DOHH2 (cell line): ENCODE results near the gene AKR1B15.

Experiments used
- H3F3A ChIP-seq: fragments of 200-600 bp; sonication (generic), shearing (Covaris generic); 2 replicates; pipeline ENCODE4 v1.6.0; 2016; ENCODE audit warnings: antibody characterized with exemption, mild to moderate bottlenecking; ENCODE audit not compliant: control insufficient read depth, insufficient read depth
- H3K27ac ChIP-seq: fragments of 200-600 bp; sonication (generic); 2 replicates; pipeline ENCODE4 v1.5.1; 2014; ENCODE audit warnings: low read depth, mild to moderate bottlenecking, low read length, moderate library complexity
- H3K27me3 ChIP-seq: fragments of 200-600 bp; sonication (generic); 2 replicates; pipeline ENCODE4 v1.6.1; 2014; ENCODE audit warnings: mild to moderate bottlenecking, low read length, mixed read lengths; ENCODE audit not compliant: control insufficient read depth
- H3K36me3 ChIP-seq: fragments of 200-600 bp; sonication (generic); 2 replicates; pipeline ENCODE4 v1.6.1; 2014; ENCODE audit warnings: mild to moderate bottlenecking, low read length, moderate library complexity, mixed read lengths; ENCODE audit not compliant: control insufficient read depth
- H3K4me1 ChIP-seq: fragments of 200-600 bp; sonication (generic); 2 replicates; pipeline ENCODE4 v1.6.1; 2014; ENCODE audit warnings: mild to moderate bottlenecking, low read length, mixed read lengths; ENCODE audit not compliant: control insufficient read depth
- H3K4me2 ChIP-seq: fragments of 200-600 bp; sonication (generic); 2 replicates; pipeline ENCODE4 v1.6.0; 2014; ENCODE audit warnings: mild to moderate bottlenecking, low read length, moderate library complexity
- H3K4me3 ChIP-seq: fragments of 200-600 bp; sonication (generic); 2 replicates; pipeline ENCODE4 v1.5.1; 2014; ENCODE audit warnings: mild to moderate bottlenecking, low read length, mixed read lengths
- H3K79me2 ChIP-seq: fragments of 200-600 bp; sonication (generic); 2 replicates; pipeline ENCODE4 v1.6.1; 2014; ENCODE audit warnings: mild to moderate bottlenecking, low read length, mixed read lengths; ENCODE audit not compliant: control insufficient read depth
- H3K9me2 ChIP-seq: fragments of 200-600 bp; sonication (generic); replicated peaks from 2 replicates; pipeline ENCODE4 v1.6.1; 2014; ENCODE audit warnings: mild to moderate bottlenecking, low read length, mixed read lengths; ENCODE audit not compliant: control insufficient read depth
- H3K9me3 ChIP-seq: fragments of 200-600 bp; sonication (generic); 2 replicates; pipeline ENCODE4 v1.6.1; 2014; ENCODE audit warnings: antibody characterized with exemption, low read length, mixed read lengths; ENCODE audit not compliant: control insufficient read depth, insufficient read depth
- H4K20me1 ChIP-seq: fragments of 200-600 bp; sonication (generic); 2 replicates; pipeline ENCODE4 v1.6.0; 2014; ENCODE audit warnings: low read depth, mild to moderate bottlenecking, antibody characterized with exemption, low read length, moderate library complexity; ENCODE audit not compliant: control insufficient read depth, insufficient read depth
- EZH2phosphoT487 ChIP-seq: fragments of 200-600 bp; sonication (generic); IDR thresholded peaks from 2 replicates; pipeline ENCODE4 v1.6.1; 2017; ENCODE audit warnings: borderline replicate concordance, mild to moderate bottlenecking, antibody characterized with exemption, low read length, moderate library complexity, mixed read lengths
- TF ChIP-seq, protein P1 (sequence below): fragments of 200-600 bp; sonication (generic); IDR thresholded peaks from one replicate; pipeline ENCODE4 v1.5.1; 2014; ENCODE audit warnings: antibody characterized with exemption, mild to moderate bottlenecking, low read depth, low read length; ENCODE audit not compliant: poor library complexity, severe bottlenecking

Gene AKR1B15

DNA sequence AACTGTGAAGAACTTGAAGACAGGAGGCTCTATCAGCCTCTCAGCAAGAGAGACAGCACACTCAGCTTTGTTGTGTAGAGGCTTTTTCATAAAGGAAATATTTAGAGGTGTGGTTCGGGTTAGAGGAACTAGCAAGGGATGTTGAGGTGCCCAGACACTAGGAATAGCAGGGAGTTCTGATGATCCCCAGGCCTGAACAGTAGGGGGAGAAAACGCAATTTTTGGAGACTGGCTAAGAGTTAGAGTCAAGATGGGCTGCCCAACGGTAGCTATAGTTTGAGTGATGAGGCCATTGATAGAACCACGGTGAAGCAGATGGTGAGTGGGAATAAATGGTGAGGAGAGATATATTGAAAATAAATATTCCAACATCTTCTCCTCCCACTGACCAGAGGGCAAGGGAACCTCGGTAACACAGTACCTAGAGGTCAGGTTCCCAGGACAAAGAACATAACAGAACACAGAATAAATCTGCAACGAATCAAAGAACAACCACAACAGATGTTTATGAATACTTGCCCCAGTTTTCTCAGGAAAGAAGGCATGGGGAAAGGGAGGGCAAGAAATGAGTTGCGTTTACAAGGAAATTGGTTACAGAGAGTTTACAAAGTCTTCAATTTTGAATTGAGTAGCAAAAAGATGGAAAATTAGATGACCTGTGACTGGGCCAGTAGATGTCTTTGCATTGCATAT is 73.5 kb downstream of the AKR1B15 start:
- no peaks in the 10 kb centered on the region for H3K4me1 ChIP-seq
- H3F3A ChIP-seq: no peaks in the 10 kb centered on the region
- H4K20me1 ChIP-seq: no peaks in the 10 kb centered on the region
- no peak overlapping the region for H3K27ac ChIP-seq
- no peak overlapping the region for H3K4me3 ChIP-seq
- no peaks in the 10 kb centered on the region for H3K9me3 ChIP-seq
- no peaks in the 10 kb centered on the region for H3K79me2 ChIP-seq
- H3K27me3 ChIP-seq: peaks cover 56% of the 10 kb centered on the region
- H3K36me3 ChIP-seq: no peaks in the 10 kb centered on the region
- H3K4me2 ChIP-seq: no peak overlapping the region
- H3K9me2 ChIP-seq: no peaks in the 10 kb centered on the region
- TF ChIP-seq, protein P1, sequence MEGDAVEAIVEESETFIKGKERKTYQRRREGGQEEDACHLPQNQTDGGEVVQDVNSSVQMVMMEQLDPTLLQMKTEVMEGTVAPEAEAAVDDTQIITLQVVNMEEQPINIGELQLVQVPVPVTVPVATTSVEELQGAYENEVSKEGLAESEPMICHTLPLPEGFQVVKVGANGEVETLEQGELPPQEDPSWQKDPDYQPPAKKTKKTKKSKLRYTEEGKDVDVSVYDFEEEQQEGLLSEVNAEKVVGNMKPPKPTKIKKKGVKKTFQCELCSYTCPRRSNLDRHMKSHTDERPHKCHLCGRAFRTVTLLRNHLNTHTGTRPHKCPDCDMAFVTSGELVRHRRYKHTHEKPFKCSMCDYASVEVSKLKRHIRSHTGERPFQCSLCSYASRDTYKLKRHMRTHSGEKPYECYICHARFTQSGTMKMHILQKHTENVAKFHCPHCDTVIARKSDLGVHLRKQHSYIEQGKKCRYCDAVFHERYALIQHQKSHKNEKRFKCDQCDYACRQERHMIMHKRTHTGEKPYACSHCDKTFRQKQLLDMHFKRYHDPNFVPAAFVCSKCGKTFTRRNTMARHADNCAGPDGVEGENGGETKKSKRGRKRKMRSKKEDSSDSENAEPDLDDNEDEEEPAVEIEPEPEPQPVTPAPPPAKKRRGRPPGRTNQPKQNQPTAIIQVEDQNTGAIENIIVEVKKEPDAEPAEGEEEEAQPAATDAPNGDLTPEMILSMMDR: no peak
- TF ChIP-seq EZH2phosphoT487: no peak

DNA sequence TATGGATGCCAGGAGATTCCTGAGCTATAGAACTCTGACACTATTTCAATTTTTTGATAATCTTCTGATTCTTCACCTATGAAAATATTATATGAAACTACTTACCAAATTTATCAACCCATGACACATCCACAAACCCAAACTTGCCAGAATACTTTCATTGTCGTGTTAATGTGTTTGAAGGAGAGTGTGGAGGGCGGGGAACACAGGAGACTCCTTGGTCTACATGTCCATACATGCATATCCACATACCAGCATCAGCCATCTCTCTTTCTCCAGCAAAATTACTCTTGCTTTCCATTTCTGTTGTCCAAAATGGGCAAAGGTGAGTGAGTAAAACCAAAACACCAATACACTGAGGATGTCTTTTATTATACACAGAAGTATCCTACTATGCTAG is 74.3 kb downstream of the AKR1B15 start:
- Histone ChIP-seq H3K27me3 (peaks cover 57% of the 10 kb centered on the region), H3K4me3 (no peak overlapping the region), H3K27ac (no peak overlapping the region), H3F3A (no peaks in the 10 kb centered on the region), H4K20me1 (no peaks in the 10 kb centered on the region), H3K36me3 (no peaks in the 10 kb centered on the region), H3K9me3 (no peaks in the 10 kb centered on the region), H3K4me2 (no peak overlapping the region), H3K4me1 (no peaks in the 10 kb centered on the region), H3K79me2 (no peaks in the 10 kb centered on the region), H3K9me2 (no peaks in the 10 kb centered on the region)
- no peak for TF ChIP-seq EZH2phosphoT487
- TF ChIP-seq, protein P1: no peak

DNA sequence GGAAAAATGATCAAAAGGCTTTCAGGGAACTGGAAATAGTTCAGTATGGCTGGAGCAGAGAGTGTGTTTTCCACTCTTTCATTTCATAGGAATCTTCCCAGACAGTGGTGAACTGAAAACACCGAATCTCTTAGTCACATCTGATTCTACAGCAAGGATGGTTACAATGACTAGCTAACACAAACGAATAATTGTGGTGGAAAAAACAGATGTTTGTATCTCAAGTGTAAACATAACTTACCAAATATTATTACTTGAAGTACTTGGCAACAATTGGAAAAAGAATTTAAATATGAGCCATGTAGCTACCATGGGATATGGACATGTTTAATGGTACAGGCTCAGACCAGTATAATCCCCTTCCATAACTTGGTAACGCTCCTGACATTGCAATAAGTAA is 76.6 kb downstream of the AKR1B15 start:
- Histone ChIP-seq H3K9me3 (no peaks in the 10 kb centered on the region), H3K4me3 (no peak overlapping the region), H3K27me3 (peaks cover 58% of the 10 kb centered on the region), H3F3A (no peaks in the 10 kb centered on the region), H4K20me1 (no peaks in the 10 kb centered on the region), H3K27ac (no peak overlapping the region), H3K79me2 (no peaks in the 10 kb centered on the region), H3K4me1 (no peaks in the 10 kb centered on the region), H3K36me3 (no peaks in the 10 kb centered on the region), H3K9me2 (no peaks in the 10 kb centered on the region), H3K4me2 (no peak overlapping the region)
- TF ChIP-seq, protein P1: no peak
- TF ChIP-seq EZH2phosphoT487: no peak
